Neural progenitor cell (in vitro differentiated cells): Measurements from ENCODE around the gene HSPA12A.

Experiments
- EZH2 ChIP-seq: fragments of 200-600 bp; sonication (generic); IDR thresholded peaks from 2 replicates; pipeline ENCODE4 v1.6.1; 2017; ENCODE audit warnings: antibody characterized with exemption, mild to moderate bottlenecking, moderate library complexity
- EZH2phosphoT487 ChIP-seq: fragments of 200-600 bp; sonication (generic); IDR thresholded peaks from 2 replicates; pipeline ENCODE4 v1.6.1; 2017; ENCODE audit warnings: antibody characterized with exemption
- TF ChIP-seq, protein P1 (sequence below): fragments of 200-600 bp; sonication (generic); IDR thresholded peaks from 2 replicates; pipeline ENCODE4 v1.5.1; 2017; ENCODE audit warnings: antibody characterized with exemption, mild to moderate bottlenecking

DNA sequence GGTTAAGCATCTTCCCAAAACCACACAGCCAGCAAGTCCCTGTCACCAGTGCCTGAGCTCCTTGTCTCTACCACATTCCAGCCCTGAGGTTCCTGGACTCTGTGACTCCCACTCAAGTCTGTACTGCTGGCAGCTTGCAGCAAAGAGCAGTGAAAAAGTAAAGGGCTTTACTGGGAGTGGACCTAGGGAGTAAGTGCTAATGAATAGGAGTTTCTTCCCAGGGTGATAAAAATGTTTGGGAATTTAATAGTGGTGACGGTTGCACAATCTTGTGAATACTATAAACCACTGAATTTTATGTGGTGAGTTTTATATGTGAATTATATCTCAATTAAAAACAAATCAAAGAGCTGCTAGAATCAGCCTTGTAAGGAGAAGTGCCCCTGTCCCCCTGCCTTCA lies 22.6 kb downstream of the HSPA12A start:
- TF ChIP-seq, protein P1, sequence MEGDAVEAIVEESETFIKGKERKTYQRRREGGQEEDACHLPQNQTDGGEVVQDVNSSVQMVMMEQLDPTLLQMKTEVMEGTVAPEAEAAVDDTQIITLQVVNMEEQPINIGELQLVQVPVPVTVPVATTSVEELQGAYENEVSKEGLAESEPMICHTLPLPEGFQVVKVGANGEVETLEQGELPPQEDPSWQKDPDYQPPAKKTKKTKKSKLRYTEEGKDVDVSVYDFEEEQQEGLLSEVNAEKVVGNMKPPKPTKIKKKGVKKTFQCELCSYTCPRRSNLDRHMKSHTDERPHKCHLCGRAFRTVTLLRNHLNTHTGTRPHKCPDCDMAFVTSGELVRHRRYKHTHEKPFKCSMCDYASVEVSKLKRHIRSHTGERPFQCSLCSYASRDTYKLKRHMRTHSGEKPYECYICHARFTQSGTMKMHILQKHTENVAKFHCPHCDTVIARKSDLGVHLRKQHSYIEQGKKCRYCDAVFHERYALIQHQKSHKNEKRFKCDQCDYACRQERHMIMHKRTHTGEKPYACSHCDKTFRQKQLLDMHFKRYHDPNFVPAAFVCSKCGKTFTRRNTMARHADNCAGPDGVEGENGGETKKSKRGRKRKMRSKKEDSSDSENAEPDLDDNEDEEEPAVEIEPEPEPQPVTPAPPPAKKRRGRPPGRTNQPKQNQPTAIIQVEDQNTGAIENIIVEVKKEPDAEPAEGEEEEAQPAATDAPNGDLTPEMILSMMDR, result no peak
- TF ChIP-seq EZH2, result no peak
- no peak for TF ChIP-seq EZH2phosphoT487
